WERI-Rb-1 (cell line): ENCODE measurements around the gene MEFV.

Experiments
- DNase-seq: peaks from one replicate; pipeline ENCODE4 v3.0.0-alpha.2; 2020
- H3K27ac ChIP-seq: fragments of 250-450 bp; sonication (Bioruptor Pico); 2 replicates; pipeline ENCODE4 v1.5.1; 2020; ENCODE audit warnings: mild to moderate bottlenecking, moderate library complexity
- H3K27me3 ChIP-seq: fragments of 250-450 bp; sonication (Bioruptor Pico); 2 replicates; pipeline ENCODE4 v1.5.1; 2021; ENCODE audit warnings: mild to moderate bottlenecking, low read depth, moderate library complexity; ENCODE audit not compliant: insufficient read depth, severe bottlenecking
- H3K36me3 ChIP-seq: fragments of 250-450 bp; sonication (Bioruptor Pico); 2 replicates; pipeline ENCODE4 v1.5.1; 2020; ENCODE audit warnings: mild to moderate bottlenecking, moderate library complexity
- H3K4me3 ChIP-seq: 2 replicates; pipeline ENCODE4 v1.5.1; 2011; ENCODE audit warnings: low read depth, mild to moderate bottlenecking, control low read depth, low read length
- H3K9me3 ChIP-seq: fragments of 250-450 bp; sonication (Bioruptor Pico); 2 replicates; pipeline ENCODE4 v1.5.1; 2021; ENCODE audit warnings: mild to moderate bottlenecking, moderate library complexity; ENCODE audit not compliant: severe bottlenecking
- TF ChIP-seq, protein P1 (sequence below): IDR thresholded peaks from 2 replicates; pipeline ENCODE4 v1.5.1; 2011; ENCODE audit warnings: low read depth, mild to moderate bottlenecking, control low read depth, inconsistent platforms, low read length

MEFV gene

GRCh38 chr16:3192476-3193019 is 63.9 kb downstream of the MEFV start:
- peaks cover 4% of the 10 kb centered on the region for H3K9me3 ChIP-seq
- DNase-seq = no peak
- TF ChIP-seq, protein P1, sequence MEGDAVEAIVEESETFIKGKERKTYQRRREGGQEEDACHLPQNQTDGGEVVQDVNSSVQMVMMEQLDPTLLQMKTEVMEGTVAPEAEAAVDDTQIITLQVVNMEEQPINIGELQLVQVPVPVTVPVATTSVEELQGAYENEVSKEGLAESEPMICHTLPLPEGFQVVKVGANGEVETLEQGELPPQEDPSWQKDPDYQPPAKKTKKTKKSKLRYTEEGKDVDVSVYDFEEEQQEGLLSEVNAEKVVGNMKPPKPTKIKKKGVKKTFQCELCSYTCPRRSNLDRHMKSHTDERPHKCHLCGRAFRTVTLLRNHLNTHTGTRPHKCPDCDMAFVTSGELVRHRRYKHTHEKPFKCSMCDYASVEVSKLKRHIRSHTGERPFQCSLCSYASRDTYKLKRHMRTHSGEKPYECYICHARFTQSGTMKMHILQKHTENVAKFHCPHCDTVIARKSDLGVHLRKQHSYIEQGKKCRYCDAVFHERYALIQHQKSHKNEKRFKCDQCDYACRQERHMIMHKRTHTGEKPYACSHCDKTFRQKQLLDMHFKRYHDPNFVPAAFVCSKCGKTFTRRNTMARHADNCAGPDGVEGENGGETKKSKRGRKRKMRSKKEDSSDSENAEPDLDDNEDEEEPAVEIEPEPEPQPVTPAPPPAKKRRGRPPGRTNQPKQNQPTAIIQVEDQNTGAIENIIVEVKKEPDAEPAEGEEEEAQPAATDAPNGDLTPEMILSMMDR = no peak
- no peaks in the 10 kb centered on the region for H3K36me3 ChIP-seq
- peaks cover 25% of the 10 kb centered on the region for H3K27me3 ChIP-seq
- no peak overlapping the region for H3K27ac ChIP-seq
- no peak overlapping the region for H3K4me3 ChIP-seq
